Chondrocyte (in vitro differentiated cells): Measurements from ENCODE around the gene GIMAP2. TPM values are rescaled to one million over a fixed set of nuclear protein-coding genes. Genes with fewer than 3 reads are reported as not detected.

ENCODE experiments used
- DNase-seq: peaks from one replicate; pipeline ENCODE4 v3.0.0; 2021; ENCODE audit warnings: mixed read lengths, low spot score
- H3K27ac Mint-ChIP-seq: one replicate; pipeline ENCODE4 v1.8.0; 2021; ENCODE audit warnings: mild to moderate bottlenecking, moderate library complexity, mixed read lengths; ENCODE audit not compliant: unreplicated experiment
- H3K27me3 Mint-ChIP-seq: 2 replicates; pipeline ENCODE4 v1.8.0; 2021; ENCODE audit warnings: low read depth, mixed read lengths
- H3K36me3 Mint-ChIP-seq: 2 replicates; pipeline ENCODE4 v1.8.0; 2021; ENCODE audit warnings: low read depth, mixed read lengths
- H3K4me1 Mint-ChIP-seq: 2 replicates; pipeline ENCODE4 v1.8.0; 2021; ENCODE audit warnings: low read depth, mild to moderate bottlenecking, mixed read lengths
- H3K4me3 Mint-ChIP-seq: one replicate; pipeline ENCODE4 v1.8.0; 2021; ENCODE audit warnings: mild to moderate bottlenecking, moderate library complexity, mixed read lengths; ENCODE audit not compliant: unreplicated experiment
- H3K9me3 Mint-ChIP-seq: 2 replicates; pipeline ENCODE4 v1.8.0; 2021; ENCODE audit warnings: low read depth, mixed read lengths
- CTCF ChIP-seq: fragments of 200-600 bp; sonication (generic); IDR thresholded peaks from 2 replicates; pipeline ENCODE4 v1.5.0; 2021; ENCODE audit warnings: antibody characterized with exemption, mild to moderate bottlenecking, moderate library complexity
- total RNA-seq: library from RNA; stranded (reverse); gene quantifications from 3 replicates; pipeline ENCODE4 v1.2.1, GENCODE V29; 2021

GIMAP2 gene
- total RNA-seq, 1 donor from 2014 or later = not detected

- no peaks in the 10 kb centered on the region for H3K4me1 Mint-ChIP-seq
- no peaks in the 10 kb centered on the region for H3K36me3 Mint-ChIP-seq
- no peak for DNase-seq
- H3K27me3 Mint-ChIP-seq = no peaks in the 10 kb centered on the region
- H3K4me3 Mint-ChIP-seq = no peak overlapping the region
- no peak overlapping the region for H3K27ac Mint-ChIP-seq
- TF ChIP-seq CTCF = no peak
- H3K9me3 Mint-ChIP-seq = peaks cover 11% of the 10 kb centered on the region
Measured at GRCh38 chr7:150715738-150716137, 30.2 kb downstream of the GIMAP2 start.

- H3K27ac Mint-ChIP-seq = no peak within 1 kb of the TSS
- TF ChIP-seq CTCF = no peak
- no peak for DNase-seq
- H3K27me3 Mint-ChIP-seq = no peaks in the 10 kb centered on the region
- H3K4me1 Mint-ChIP-seq = no peaks in the 10 kb centered on the region
- no peak within 1 kb of the TSS for H3K4me3 Mint-ChIP-seq
- H3K36me3 Mint-ChIP-seq = no peaks in the 10 kb centered on the region
- H3K9me3 Mint-ChIP-seq = peaks cover 11% of the 10 kb centered on the region
Measured at GRCh38 chr7:150716368-150716767, 30.9 kb downstream of the GIMAP2 start, which contains the start of gene GIMAP1. Gene GIMAP1 (plus strand): TSS chr7:150716613. CDS start chr7:150719048, 2,435 bp downstream.

GRCh38 chr7:150716939-150717338 is 31.4 kb downstream of the GIMAP2 start:
- no peaks in the 10 kb centered on the region for H3K27me3 Mint-ChIP-seq
- no peaks in the 10 kb centered on the region for H3K4me1 Mint-ChIP-seq

GRCh38 chr7:150717814-150718420 is 32.4 kb downstream of the GIMAP2 start:
- Mint-ChIP-seq H3K27me3 (no peaks in the 10 kb centered on the region), H3K4me3 (no peak overlapping the region), H3K27ac (no peak overlapping the region), H3K36me3 (no peaks in the 10 kb centered on the region), H3K4me1 (no peaks in the 10 kb centered on the region), H3K9me3 (peaks cover 6% of the 10 kb centered on the region)
- TF ChIP-seq CTCF = no peak
- DNase-seq = no peak

More at GRCh38 chr7:150716939-150717338, 31.4 kb downstream of the GIMAP2 start:
- Mint-ChIP-seq H3K9me3 (peaks cover 11% of the 10 kb centered on the region), H3K27ac (no peak overlapping the region), H3K4me3 (no peak overlapping the region), H3K36me3 (no peaks in the 10 kb centered on the region)
- no peak for DNase-seq
- TF ChIP-seq CTCF = no peak

GRCh38 chr7:150719436-150719835 is 33.9 kb downstream of the GIMAP2 start:
- Mint-ChIP-seq H3K9me3 (no peaks in the 10 kb centered on the region), H3K27ac (no peak overlapping the region), H3K4me1 (no peaks in the 10 kb centered on the region), H3K36me3 (no peaks in the 10 kb centered on the region), H3K27me3 (no peaks in the 10 kb centered on the region), H3K4me3 (no peak overlapping the region)
- DNase-seq = no peak
- no peak for TF ChIP-seq CTCF
